Endothelial cell (in vitro differentiated cells): ENCODE data around the gene SKOR2. TPM values are rescaled to one million over a fixed set of nuclear protein-coding genes. Genes with fewer than 3 reads are reported as not detected.

Source experiments
- DNase-seq: peaks from one replicate; pipeline ENCODE4 v3.0.0; 2021; ENCODE audit warnings: low spot score
- H3K27ac Mint-ChIP-seq: one replicate; pipeline ENCODE4 v1.8.0; 2021; ENCODE audit warnings: mixed read lengths, inconsistent platforms; ENCODE audit not compliant: unreplicated experiment
- H3K27me3 Mint-ChIP-seq: one replicate; pipeline ENCODE4 v1.8.0; 2021; ENCODE audit warnings: mild to moderate bottlenecking, moderate library complexity, mixed read lengths, inconsistent platforms; ENCODE audit not compliant: unreplicated experiment
- H3K36me3 Mint-ChIP-seq: one replicate; pipeline ENCODE4 v1.8.0; 2021; ENCODE audit warnings: mild to moderate bottlenecking, low read depth, mixed read lengths, inconsistent platforms; ENCODE audit not compliant: unreplicated experiment
- H3K4me1 Mint-ChIP-seq: one replicate; pipeline ENCODE4 v1.8.0; 2021; ENCODE audit warnings: mild to moderate bottlenecking, mixed read lengths, inconsistent platforms; ENCODE audit not compliant: unreplicated experiment
- H3K4me3 Mint-ChIP-seq: one replicate; pipeline ENCODE4 v1.8.0; 2021; ENCODE audit warnings: mild to moderate bottlenecking, mixed read lengths, inconsistent platforms; ENCODE audit not compliant: unreplicated experiment
- H3K9me3 Mint-ChIP-seq: one replicate; pipeline ENCODE4 v1.8.0; 2021; ENCODE audit warnings: mixed read lengths, inconsistent platforms; ENCODE audit not compliant: unreplicated experiment
- CTCF ChIP-seq: fragments of 200-600 bp; sonication (generic); IDR thresholded peaks from one replicate; pipeline ENCODE4 v1.5.0; 2021; ENCODE audit warnings: antibody characterized with exemption; ENCODE audit not compliant: unreplicated experiment
- total RNA-seq: library from RNA; stranded (reverse); fragmentation: NEBNext Ultra II Directional; extraction: Animal tissue kit (Norgen Biotek cat#: 25700); gene quantifications from one replicate; pipeline ENCODE4 v1.2.1, GENCODE V29; 2021; ENCODE audit not compliant: unreplicated experiment

The SKOR2 gene
- total RNA-seq, 1 donor from 2014 or later, result 0.38 TPM

GRCh38 chr18:47254341-47254939, 3.0 kb upstream of the SKOR2 start:
- no peaks in the 10 kb centered on the region for H3K9me3 Mint-ChIP-seq
- no peak overlapping the region for H3K4me3 Mint-ChIP-seq
- H3K36me3 Mint-ChIP-seq, result no peaks in the 10 kb centered on the region
- no peak for TF ChIP-seq CTCF
- DNase-seq, result peak; percentile 88
- H3K27me3 Mint-ChIP-seq, result peaks cover 35% of the 10 kb centered on the region
- H3K4me1 Mint-ChIP-seq, result peaks cover 3% of the 10 kb centered on the region
- H3K27ac Mint-ChIP-seq, result no peak overlapping the region

GRCh38 chr18:47253101-47253654, 1.7 kb upstream of the SKOR2 start:
- no peaks in the 10 kb centered on the region for H3K36me3 Mint-ChIP-seq
- peaks cover 3% of the 10 kb centered on the region for H3K4me1 Mint-ChIP-seq
- H3K9me3 Mint-ChIP-seq, result no peaks in the 10 kb centered on the region
- TF ChIP-seq CTCF, result no peak
- H3K27ac Mint-ChIP-seq, result no peak overlapping the region
- no peak for DNase-seq
- no peak overlapping the region for H3K4me3 Mint-ChIP-seq
- H3K27me3 Mint-ChIP-seq, result peaks cover 38% of the 10 kb centered on the region

- DNase-seq, result no peak
- H3K36me3 Mint-ChIP-seq, result peaks cover 5% of the 10 kb centered on the region
- H3K4me1 Mint-ChIP-seq, result peaks cover 3% of the 10 kb centered on the region
- H3K9me3 Mint-ChIP-seq, result no peaks in the 10 kb centered on the region
- no peak overlapping the region for H3K27ac Mint-ChIP-seq
- H3K27me3 Mint-ChIP-seq, result peaks cover 41% of the 10 kb centered on the region
- H3K4me3 Mint-ChIP-seq, result no peak overlapping the region
- TF ChIP-seq CTCF, result no peak
These were observed 941 bp downstream of the SKOR2 start for GRCh38 chr18:47250391-47251046.

- Mint-ChIP-seq H3K27ac (no peak overlapping the region), H3K27me3 (peaks cover 43% of the 10 kb centered on the region)
These were observed 2.0 kb downstream of the SKOR2 start for GRCh38 chr18:47249314-47249981.

More at GRCh38 chr18:47249314-47249981, 2.0 kb downstream of the SKOR2 start:
- no peak for TF ChIP-seq CTCF
- Mint-ChIP-seq H3K4me3 (no peak overlapping the region), H3K4me1 (peaks cover 3% of the 10 kb centered on the region), H3K36me3 (peaks cover 5% of the 10 kb centered on the region), H3K9me3 (no peaks in the 10 kb centered on the region)
- DNase-seq, result no peak
